HepG2 (cell line): ENCODE results near the gene TUBB4B. TPM values are rescaled to one million over a fixed set of nuclear protein-coding genes. Genes with fewer than 3 reads are reported as not detected.
A peak's percentile ranks its signal among the peaks of the same experiment; 100 is the strongest.

Experiments
- ATAD3A ChIP-seq: sonication (generic); formaldehyde crosslinking; IDR thresholded peaks from 2 replicates; pipeline ENCODE4 v1.4.0; 2020; ENCODE audit warnings: missing genetic modification reagents
- CBX1 ChIP-seq: IDR thresholded peaks from one replicate; pipeline ENCODE4 v1.6.1; 2016; ENCODE audit warnings: antibody characterized with exemption, low read depth
- E2F2 ChIP-seq: sonication (generic); formaldehyde crosslinking; IDR thresholded peaks from 2 replicates; pipeline ENCODE4 v1.4.0; 2020; ENCODE audit warnings: missing genetic modification reagents, borderline replicate concordance
- GLI4 ChIP-seq: sonication (generic); formaldehyde crosslinking; IDR thresholded peaks from 2 replicates; pipeline ENCODE4 v1.5.1; 2020; ENCODE audit warnings: missing genetic modification reagents, mild to moderate bottlenecking, moderate library complexity, borderline replicate concordance
- HCFC1 ChIP-seq: fragments of 150-350 bp; IDR thresholded peaks from 2 replicates; pipeline ENCODE4 v1.6.1; 2014; ENCODE audit warnings: low read depth, low read length
- KDM6A ChIP-seq: IDR thresholded peaks from 2 replicates; pipeline ENCODE4 v1.6.1; 2016; ENCODE audit warnings: low read depth
- MED8 ChIP-seq: sonication (generic); formaldehyde crosslinking; IDR thresholded peaks from 2 replicates; pipeline ENCODE4 v1.8.1; 2023; ENCODE audit warnings: mild to moderate bottlenecking, missing genetic modification reagents; ENCODE audit not compliant: insufficient replicate concordance
- NFATC3 ChIP-seq: sonication (generic); formaldehyde crosslinking; IDR thresholded peaks from 2 replicates; pipeline ENCODE4 v1.5.1; 2020; ENCODE audit warnings: mild to moderate bottlenecking, missing genetic modification reagents
- PHF20 ChIP-seq: sonication (generic); formaldehyde crosslinking; IDR thresholded peaks from 2 replicates; pipeline ENCODE4 v1.5.0; 2020; ENCODE audit warnings: mild to moderate bottlenecking, missing genetic modification reagents
- SNAI1 ChIP-seq: sonication (generic); formaldehyde crosslinking; IDR thresholded peaks from 2 replicates; pipeline ENCODE4 v1.5.0; 2020; ENCODE audit warnings: mild to moderate bottlenecking, missing genetic modification reagents, borderline replicate concordance
- SOX6 ChIP-seq, 2 experiments: fragments of 450-650 bp in 1 of 2; sonication (generic) in 1 of 2; formaldehyde crosslinking in 1 of 2; IDR thresholded peaks; 2 replicates each; pipeline versions ENCODE4 v1.4.0 to v1.6.1; 2017 to 2020; ENCODE audit warnings: antibody characterized with exemption in 1 of 2, mild to moderate bottlenecking in 1 of 2, missing genetic modification reagents in 1 of 2
- TBP ChIP-seq: sonication (generic); formaldehyde crosslinking; IDR thresholded peaks from 2 replicates; pipeline ENCODE4 v1.5.0; 2020; ENCODE audit warnings: missing genetic modification reagents
- ZBTB1 ChIP-seq: sonication (generic); formaldehyde crosslinking; IDR thresholded peaks from 2 replicates; pipeline ENCODE4 v1.4.0; 2020; ENCODE audit warnings: missing genetic modification reagents, borderline replicate concordance
- ZBTB26 ChIP-seq: IDR thresholded peaks from 2 replicates; pipeline ENCODE4 v1.6.1; 2016; ENCODE audit warnings: missing compliant biosample characterization, missing genetic modification reagents, borderline replicate concordance
- ZIK1 ChIP-seq: sonication (generic); formaldehyde crosslinking; IDR thresholded peaks from 2 replicates; pipeline ENCODE4 v1.5.0; 2020; ENCODE audit warnings: mild to moderate bottlenecking, low read depth, missing genetic modification reagents, borderline replicate concordance
- ZNF30 ChIP-seq: sonication (generic); formaldehyde crosslinking; IDR thresholded peaks from 2 replicates; pipeline ENCODE4 v1.5.0; 2020; ENCODE audit warnings: mild to moderate bottlenecking, missing genetic modification reagents
- ZNF326 ChIP-seq: sonication (generic); formaldehyde crosslinking; IDR thresholded peaks from 2 replicates; pipeline ENCODE4 v1.4.0; 2020; ENCODE audit warnings: missing genetic modification reagents, borderline replicate concordance
- ZNF382 ChIP-seq: sonication (generic); formaldehyde crosslinking; IDR thresholded peaks from 2 replicates; pipeline ENCODE4 v1.5.0; 2020; ENCODE audit warnings: missing genetic modification reagents, mild to moderate bottlenecking, borderline replicate concordance
- ZNF501 ChIP-seq: sonication (generic); formaldehyde crosslinking; IDR thresholded peaks from 2 replicates; pipeline ENCODE4 v1.5.1; 2020; ENCODE audit warnings: mild to moderate bottlenecking, moderate library complexity, missing genetic modification reagents
- ZNF510 ChIP-seq: sonication (generic); formaldehyde crosslinking; IDR thresholded peaks from 2 replicates; pipeline ENCODE4 v1.4.0; 2020; ENCODE audit warnings: low read depth, mild to moderate bottlenecking, missing genetic modification reagents
- ZNF567 ChIP-seq: sonication (generic); formaldehyde crosslinking; IDR thresholded peaks from 2 replicates; pipeline ENCODE4 v1.8.1; 2023; ENCODE audit warnings: mild to moderate bottlenecking, missing genetic modification reagents, borderline replicate concordance
- ZNF569 ChIP-seq: sonication (generic); formaldehyde crosslinking; IDR thresholded peaks from 2 replicates; pipeline ENCODE4 v1.5.0; 2020; ENCODE audit warnings: mild to moderate bottlenecking, missing genetic modification reagents, moderate library complexity, borderline replicate concordance
- ZNF672 ChIP-seq: sonication (generic); formaldehyde crosslinking; IDR thresholded peaks from 2 replicates; pipeline ENCODE4 v1.8.1; 2022; ENCODE audit warnings: missing genetic modification reagents
- polyA plus RNA-seq, 8 experiments: library from polyadenylated mRNA; depleted of rRNA in 3 of 8; stranded (reverse) in 7 of 8; unstranded in 1 of 8; fragments of >200 nt; fragmentation: Illumina TruSeq in 4 of 8; extraction: Trizol in 4 of 8; gene quantifications; 2 replicates each; pipeline versions ENCODE4 v1.2.1 to v1.2.3, GENCODE V29; 2011 to 2016; ENCODE audit warnings: low read depth in 4 of 8, missing spikeins in 1 of 8, mixed read lengths in 1 of 8; ENCODE audit not compliant: insufficient read depth in 1 of 8
- total RNA-seq, 5 experiments: library from RNA; depleted of rRNA; stranded (reverse); fragments of >200 nt; fragmentation: Illumina TruSeq; extraction: Trizol; gene quantifications; 2 replicates each; pipeline ENCODE4 v1.2.3, GENCODE V29; 2016; ENCODE audit warnings: low read depth in 1 of 5
- TF ChIP-seq, protein P1 (sequence below): sonication (generic); formaldehyde crosslinking; conservative IDR thresholded peaks from 2 replicates; pipeline ENCODE4 v1.4.0; 2020; ENCODE audit warnings: missing genetic modification reagents
- TF ChIP-seq, protein P2 (sequence below): sonication (generic); formaldehyde crosslinking; IDR thresholded peaks from 2 replicates; pipeline ENCODE4 v1.4.0; 2020; ENCODE audit warnings: missing genetic modification reagents

TUBB4B gene
- total and polyA plus RNA-seq, 2 of the 13 experiments (the other 11 are each of a cell fraction or from before 2014, with no cell fraction given), result 182 to 412 TPM

DNA sequence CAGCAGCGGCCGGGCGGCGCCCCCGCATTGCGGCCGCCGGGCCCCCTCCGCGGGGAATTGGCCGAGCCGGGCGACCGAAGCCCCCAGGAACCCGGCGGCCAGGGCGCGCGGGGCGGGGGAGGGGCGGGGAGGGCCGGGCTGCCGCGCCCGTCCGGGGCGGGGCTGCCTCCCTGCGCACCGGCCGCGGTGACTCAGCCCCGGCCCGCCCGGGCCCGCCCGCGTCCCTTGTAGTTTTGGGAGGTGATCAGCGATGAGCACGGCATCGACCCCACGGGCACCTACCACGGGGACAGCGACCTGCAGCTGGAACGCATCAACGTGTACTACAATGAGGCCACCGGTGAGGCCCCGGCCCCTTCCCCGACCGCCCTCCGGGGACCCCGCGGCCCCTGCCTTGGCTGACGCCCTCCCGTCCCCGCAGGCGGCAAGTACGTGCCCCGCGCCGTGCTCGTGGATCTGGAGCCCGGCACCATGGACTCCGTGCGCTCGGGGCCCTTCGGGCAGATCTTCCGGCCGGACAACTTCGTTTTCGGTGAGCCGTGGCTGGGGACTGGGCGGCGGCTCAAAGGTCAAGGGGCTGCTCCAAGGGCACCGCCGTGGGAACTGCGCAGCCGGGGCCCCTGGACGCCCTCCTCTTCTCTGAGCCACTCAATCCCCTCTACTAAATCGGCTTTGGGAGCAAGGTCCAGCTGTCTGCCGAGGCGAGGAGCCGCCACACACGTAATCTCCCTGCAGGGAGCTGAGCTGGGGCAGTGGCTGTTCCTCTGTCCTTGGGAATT is 592 bp downstream of the TUBB4B start (continued):
- TF ChIP-seq GLI4 (0 out of 2 replicates have a peak, but pooled peaks have one; percentile 65), HCFC1 (no peak), ZNF382 (CRISPR knock-in tag) (no peak), ZBTB26 (CRISPR knock-in tag) (no peak), ZNF672 (CRISPR knock-in tag) (peak; percentile 28; the same call in 1 of the 2 replicates), ATAD3A (no peak), ZIK1 (CRISPR knock-in tag) (no peak), E2F2 (CRISPR knock-in tag) (no peak), ZNF501 (CRISPR knock-in tag) (peak; percentile 87), ZNF30 (CRISPR knock-in tag) (no peak), ZNF510 (CRISPR knock-in tag) (no peak), SOX6 (IDR thresholded peaks at IDR 0.05) (no peak), SOX6 (CRISPR knock-in tag; IDR thresholded peaks at IDR 0.05) (peak; percentile 58), MED8 (CRISPR knock-in tag) (peak; percentile 23), NFATC3 (CRISPR knock-in tag) (0 out of 2 replicates have a peak, but pooled peaks have one; percentile 37), CBX1 (no peak), SNAI1 (CRISPR knock-in tag) (peak; percentile 91), KDM6A (0 out of 2 replicates have a peak, but pooled peaks have one; percentile 28), TBP (no peak), ZNF569 (no peak), ZNF567 (CRISPR knock-in tag) (no peak), ZNF326 (CRISPR knock-in tag) (no peak), PHF20 (CRISPR knock-in tag) (no peak), ZBTB1 (no peak)
- TF ChIP-seq, protein P1, sequence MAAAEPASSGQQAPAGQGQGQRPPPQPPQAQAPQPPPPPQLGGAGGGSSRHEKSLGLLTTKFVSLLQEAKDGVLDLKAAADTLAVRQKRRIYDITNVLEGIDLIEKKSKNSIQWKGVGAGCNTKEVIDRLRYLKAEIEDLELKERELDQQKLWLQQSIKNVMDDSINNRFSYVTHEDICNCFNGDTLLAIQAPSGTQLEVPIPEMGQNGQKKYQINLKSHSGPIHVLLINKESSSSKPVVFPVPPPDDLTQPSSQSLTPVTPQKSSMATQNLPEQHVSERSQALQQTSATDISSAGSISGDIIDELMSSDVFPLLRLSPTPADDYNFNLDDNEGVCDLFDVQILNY (CRISPR knock-in tag), result no peak
- TF ChIP-seq, protein P2, sequence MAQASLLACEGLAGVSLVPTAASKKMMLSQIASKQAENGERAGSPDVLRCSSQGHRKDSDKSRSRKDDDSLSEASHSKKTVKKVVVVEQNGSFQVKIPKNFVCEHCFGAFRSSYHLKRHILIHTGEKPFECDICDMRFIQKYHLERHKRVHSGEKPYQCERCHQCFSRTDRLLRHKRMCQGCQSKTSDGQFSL (CRISPR knock-in tag), result no peak
